DMS53 (cell line): ENCODE data around the gene GIMAP1.
"Not testable (repeated sequence)": the region's sequence is repeated elsewhere in the genome, so short reads cannot be mapped to it uniquely, and the experiment has no call there.

ENCODE experiments used
- DNase-seq: peaks from one replicate; lab custom pipeline; 2025; lab: John Stamatoyannopoulos, UW

GIMAP1 gene

DNA sequence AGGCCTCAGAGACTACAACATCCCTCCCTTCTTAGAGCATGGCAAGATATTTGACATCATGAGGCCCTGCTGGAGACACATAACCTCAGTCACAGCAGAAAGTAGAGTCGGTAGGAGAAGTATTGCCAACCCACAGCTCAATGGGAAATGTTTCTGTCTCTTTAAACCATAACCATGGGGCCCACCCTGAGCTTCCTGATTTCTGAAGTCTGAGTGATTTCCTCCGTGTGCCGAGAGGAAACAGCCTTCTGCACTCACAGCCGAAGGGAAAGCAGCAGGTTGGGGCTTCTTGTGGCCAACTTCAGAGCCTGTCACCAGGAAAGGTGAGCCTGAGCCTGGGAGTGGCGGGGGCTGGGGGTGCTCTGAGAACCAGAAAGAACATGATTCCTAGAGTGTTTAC is at the start of gene GIMAP1:
Gene GIMAP1 (plus strand): TSS at position 246 of the 400 bp plus-strand sequence. CDS start 2,435 bp downstream, outside the sequence.
- no peak for DNase-seq

DNA sequence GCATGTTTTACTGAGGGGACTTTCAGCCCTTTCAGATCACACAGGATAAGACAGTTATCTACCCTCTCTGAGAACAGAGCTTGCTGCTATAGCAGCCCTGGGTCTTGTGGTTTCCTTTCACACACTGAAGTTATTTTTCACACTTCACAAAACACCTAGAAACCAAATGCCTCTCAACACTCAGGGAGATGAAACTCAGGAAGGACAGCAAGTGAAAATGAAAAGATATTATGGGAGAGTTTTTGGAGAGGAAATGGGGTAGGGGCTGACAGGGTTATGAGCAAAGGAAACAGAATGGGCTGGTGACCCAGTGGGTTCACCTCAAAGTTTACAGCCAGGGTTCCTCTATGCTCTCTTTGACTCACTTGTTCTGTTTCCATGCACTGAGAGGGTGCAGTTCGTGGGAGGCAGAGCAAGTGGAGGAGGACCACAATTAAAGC is 47.9 kb upstream of the GIMAP1 start:
- no peak for DNase-seq

GRCh38 chr7:150668977-150669376 is 47.4 kb upstream of the GIMAP1 start:
- DNase-seq, result no peak

DNA sequence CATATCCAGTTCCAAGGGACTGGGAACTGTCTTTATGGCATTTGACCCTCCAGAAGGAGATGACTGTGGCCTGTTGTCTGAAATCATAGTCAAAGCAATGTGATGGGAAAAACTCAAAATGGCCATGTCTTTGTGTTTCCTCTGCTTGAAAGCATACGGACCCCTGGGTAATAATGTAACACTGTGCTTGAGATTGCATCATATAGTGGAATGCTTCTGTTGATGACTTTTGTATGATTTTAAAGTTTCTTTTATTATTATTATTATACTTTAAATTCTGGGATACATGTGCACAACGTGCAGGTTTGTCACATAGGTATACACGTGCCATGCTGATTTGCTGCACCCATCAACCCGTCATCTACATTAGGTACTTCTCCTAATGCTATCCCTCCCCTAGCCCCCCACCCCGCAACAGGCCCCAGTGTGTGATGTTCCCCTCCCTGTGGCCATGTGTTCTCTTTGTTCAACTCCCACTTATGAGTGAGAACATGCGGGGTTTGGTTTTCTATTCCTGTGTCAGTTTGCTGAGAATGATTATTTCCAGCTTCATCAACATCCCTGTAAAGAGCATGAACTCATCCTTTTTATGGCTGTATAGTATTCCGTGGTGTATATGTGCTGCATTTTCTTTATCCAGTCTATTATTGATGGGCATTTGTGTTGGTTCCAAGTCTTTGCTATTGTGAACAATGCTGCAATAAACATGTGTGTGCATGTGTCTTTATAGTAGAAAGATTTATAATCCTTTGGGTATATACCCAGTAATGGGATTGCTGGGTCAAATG is 44.4 kb upstream of the GIMAP1 start:
- not testable (repeated sequence) for DNase-seq

DNA sequence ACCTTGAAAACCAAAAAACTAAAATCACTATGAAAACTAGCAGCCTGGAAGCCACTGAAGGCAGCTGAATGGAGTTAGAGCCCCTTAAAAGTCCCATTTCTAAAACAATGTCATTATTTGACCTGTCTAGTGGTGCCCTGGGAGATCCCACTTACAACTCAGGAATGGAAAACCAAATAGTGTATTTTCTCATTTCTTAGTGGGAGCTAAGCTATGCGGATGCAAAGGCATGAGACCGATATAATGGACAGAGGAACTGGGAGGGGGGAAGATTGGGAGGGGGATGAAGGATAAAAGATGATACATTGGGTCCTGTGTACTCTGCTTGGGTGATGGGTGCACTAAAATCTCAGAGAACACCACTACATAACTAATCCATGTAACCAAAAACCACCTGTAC is 40.7 kb upstream of the GIMAP1 start:
- DNase-seq, result no peak

DNA sequence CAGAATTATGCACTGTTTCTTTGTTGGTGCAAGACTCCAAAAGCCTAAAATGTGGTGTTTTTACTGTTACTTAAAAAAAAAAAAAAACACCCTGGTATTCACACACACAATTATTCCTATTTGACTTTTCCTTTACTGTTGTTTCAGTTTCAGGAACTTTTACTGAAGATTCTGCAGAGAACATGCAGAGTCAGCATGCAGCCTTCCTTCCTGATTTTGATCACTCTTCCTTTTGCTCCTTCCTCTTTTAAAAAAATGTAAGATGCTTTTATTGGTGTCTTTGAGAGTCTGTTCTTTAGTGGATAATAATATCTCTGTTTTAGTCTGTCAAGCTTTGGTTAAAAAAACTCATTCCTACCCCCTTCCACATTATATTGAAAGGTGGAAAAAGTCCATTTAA is 40.1 kb upstream of the GIMAP1 start:
- not testable (repeated sequence) for DNase-seq

DNA sequence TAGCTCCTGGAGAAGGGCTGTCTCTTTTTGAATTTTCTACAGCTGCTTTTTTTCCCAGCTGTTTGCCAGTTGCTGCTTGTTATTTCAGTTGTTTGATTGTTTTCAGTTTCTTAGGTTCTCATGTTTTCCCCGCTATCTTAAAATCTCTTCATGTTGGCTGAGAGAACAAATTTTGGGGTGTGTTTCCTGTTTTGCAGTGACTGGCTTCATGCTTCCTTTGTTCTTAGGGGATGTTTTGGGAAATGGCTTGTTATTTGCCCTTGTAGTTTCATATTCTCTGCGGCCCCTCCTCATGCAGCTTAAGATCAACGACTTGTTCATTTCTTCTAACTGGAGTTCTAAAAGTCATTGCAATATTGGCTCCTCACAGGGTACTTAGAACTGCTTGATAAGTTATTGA is 39.6 kb upstream of the GIMAP1 start:
- DNase-seq, result not testable (repeated sequence)

DNA sequence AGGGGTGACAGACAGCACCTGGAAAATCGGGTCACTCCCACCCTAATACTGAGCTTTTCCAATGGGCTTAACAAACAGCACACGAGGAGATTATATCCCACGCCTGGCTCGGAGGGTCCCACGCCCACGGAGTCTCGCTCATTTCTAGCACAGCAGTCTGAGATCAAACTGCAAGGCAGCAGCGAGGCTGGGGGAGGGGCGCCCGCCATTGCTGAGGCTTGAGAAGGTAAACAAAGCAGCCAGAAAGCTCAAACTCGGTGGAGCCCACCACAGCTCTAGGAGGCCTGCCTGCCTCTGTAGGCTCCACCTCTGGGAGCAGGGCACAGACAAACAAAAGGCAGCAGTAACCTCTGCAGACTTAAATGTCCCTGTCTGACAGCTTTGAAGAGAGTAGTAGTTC is 37.8 kb upstream of the GIMAP1 start:
- DNase-seq, result not testable (repeated sequence)

DNA sequence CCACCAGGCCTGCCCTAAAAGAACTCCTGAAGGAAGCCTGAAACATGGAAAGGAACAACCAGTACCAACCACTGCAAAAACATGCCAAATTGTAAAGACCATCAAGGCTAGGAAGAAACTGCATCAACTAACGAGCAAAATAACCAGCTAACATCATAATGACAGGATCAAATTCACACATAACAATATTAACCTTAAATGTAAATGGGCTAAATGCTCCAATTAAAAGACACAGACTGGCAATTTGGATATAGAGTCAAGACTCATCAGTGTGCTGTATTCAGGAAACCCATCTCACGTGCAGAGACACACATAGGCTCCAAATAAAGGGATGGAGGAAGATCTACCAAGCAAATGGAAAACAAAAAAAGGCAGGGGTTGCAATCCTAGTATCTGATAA is 36.0 kb upstream of the GIMAP1 start:
- DNase-seq, result not testable (repeated sequence)

DNA sequence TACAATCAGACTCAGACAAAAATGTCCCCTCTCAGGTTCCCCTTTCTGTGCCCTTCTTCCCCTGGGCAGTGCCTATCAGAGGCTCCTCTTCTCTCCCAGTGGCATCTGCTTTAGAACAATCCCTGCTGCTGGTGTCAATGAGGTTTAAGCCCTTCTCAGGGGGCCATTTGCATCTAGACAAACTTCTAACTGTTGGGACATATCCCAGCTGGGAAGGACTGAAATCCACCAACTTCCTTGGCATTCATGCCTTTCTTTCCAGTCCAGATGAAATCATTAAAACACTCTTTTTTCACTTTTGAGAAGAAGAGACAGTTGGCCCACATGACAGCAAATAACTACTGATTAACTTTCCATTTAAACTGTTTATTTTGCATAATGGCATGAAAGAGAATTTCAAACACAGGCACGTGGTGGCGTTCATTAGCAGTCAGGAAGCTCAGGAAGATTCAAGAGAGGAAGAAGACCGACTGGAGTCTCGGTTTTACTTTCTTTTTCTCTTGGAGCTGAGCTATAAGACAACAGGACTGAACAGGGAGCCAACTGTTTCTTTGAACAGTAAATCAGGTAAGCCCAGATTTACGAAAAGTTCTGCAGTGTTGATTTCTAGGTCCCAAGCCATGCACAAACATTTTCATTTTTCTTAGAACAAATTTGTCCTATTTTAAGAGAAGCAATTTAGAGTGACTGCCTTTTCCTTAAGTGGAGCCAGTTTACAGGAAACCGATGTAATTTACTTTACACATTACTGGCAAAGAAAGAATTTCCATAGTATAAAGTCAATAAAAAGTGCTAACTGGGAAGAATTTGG is 31.0 kb upstream of the GIMAP1 start, which contains the start of gene GIMAP2:
Gene GIMAP2 (plus strand): TSS at position 488 of the 811 bp plus-strand sequence. CDS start 1,354 bp downstream, outside the sequence.
- DNase-seq, result peak; percentile 60

GRCh38 chr7:150686030-150686631 is 30.3 kb upstream of the GIMAP1 start:
- DNase-seq, result peak; percentile 24

DNA sequence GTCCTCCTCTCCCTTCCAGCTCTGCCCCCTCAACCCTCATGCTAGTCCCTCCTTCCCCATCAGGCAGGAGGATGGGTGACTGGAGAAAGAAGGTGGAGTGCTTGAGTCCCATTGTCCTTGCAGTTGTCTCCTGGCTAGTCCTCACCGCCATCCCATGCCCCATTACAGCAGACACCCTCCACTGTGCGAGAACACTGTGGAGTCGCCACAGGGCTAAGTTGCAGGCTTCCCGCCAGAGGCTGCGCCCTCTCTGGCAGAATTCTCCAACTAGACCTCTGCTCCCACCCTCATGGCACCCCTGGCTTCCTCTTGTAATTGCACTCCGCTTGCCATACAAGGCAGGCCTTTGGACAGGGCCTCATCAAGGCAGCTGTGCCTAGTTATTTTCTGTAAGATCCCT is 27.8 kb upstream of the GIMAP1 start:
- no peak for DNase-seq

GRCh38 chr7:150695654-150696053 is 20.8 kb upstream of the GIMAP1 start:
- no peak for DNase-seq

DNA sequence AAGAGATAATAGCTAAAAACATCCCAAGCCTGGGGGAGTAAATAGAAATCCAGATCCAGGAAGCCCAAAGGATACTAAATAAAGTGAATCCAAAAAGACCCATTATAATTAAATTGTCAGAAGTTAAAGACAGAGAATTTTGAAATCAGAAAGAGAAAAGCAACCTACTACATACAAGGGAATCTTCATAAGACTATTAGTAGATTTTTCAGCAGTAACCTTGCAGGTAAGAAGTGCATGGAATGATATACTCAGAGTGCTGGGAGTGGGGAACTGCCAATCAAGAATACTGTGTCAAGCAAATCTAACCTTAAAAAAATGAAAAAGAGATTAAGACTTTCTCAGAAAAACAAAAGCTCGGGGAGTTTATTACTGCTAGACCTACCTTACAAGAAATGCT is 13.2 kb upstream of the GIMAP1 start:
- DNase-seq, result no peak

DNA sequence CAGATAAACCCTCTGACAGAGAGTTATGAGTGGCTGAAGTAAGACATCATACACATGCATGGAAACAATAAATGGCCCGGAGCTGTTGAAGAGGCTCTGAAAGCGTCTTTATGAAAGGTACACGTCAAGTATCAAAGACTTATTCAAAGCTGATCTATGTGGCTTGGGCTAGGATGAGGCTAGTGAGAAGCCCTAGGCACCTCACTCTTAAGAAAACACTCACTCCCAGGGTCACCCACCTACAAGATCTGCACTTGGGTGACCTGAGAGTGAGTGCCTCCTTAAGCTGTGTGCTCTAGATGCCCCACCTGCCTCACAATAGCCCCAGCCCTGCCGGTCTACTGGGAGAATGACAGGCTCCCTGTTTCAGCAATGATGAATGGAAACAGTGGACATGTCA is 1.1 kb upstream of the GIMAP1 start:
- no peak for DNase-seq

GRCh38 chr7:150715738-150716137 is 675 bp upstream of the GIMAP1 start:
- no peak for DNase-seq

- DNase-seq, result no peak
These were observed 526 bp downstream of the GIMAP1 start for GRCh38 chr7:150716939-150717338.

DNA sequence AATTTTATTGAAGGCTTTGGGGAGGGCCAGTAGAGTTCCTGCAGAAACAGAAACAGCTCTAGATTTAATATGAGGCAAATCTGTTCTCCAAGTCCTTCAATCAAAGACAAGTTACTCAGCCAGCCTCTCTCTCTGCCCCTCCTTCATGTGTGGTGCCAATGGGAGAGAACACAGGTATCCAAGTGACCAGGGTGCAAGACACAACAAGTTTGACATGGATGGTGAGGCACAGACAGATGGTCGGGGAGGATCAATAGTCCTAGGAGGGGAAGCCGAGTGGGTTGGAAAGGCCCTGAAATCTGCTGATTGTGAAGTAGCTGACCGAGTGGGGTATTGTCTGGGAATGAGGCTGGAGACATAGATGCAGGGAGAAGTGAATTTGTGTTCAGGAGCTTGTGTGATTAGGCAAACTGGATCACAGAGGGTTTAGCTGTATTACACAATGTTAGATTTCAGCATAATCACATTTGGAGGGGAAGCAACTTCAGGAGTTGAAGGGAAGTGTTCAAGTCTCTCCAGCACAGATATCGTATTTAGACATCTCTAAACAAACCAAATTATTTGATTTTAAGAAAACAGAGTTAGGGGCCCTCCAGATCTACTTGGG is 1.5 kb downstream of the GIMAP1 start:
- DNase-seq, result no peak

DNA sequence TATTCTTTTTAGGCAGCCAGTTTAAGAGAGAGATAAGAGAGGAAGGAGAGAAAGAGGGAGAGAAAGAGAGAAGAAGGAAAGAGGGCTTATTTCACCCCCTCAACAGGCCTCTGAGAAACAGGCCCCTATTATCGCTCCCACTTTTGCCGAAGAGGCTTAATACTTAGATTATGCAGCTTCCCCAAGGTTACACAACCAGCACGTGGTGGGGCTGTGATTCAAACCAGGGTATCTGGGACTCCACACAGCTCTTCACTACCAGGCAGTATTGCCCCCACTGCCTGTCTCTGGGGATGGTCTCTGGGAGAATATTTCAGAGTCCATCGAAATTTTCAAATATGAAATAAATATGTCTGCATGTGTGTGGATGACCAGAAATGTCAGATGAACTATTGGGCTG is 3.0 kb downstream of the GIMAP1 start:
- no peak for DNase-seq

GRCh38 chr7:150719960-150720891 is 3.8 kb downstream of the GIMAP1 start:
- DNase-seq, result no peak

- no peak for DNase-seq
These were observed 5.6 kb downstream of the GIMAP1 start for GRCh38 chr7:150721970-150722373.
